ENCODE measurements around the gene GPR176.

The GPR176 gene

GRCh38 chr15:39919748-39920509 lies at the start of gene GPR176 (continued):
- TF ChIP-seq REPIN1 (tag by site-specific recombination; IDR thresholded peaks at IDR 0.05; ENCODE audit: low read depth) (no peak), ZNF747 (tag by site-specific recombination; IDR thresholded peaks at IDR 0.05) (no peak), ZBTB20 (tag by site-specific recombination; IDR thresholded peaks at IDR 0.05) (peak; percentile 22; the same call in 1 of the 2 replicates), ZNF624 (tag by site-specific recombination; IDR thresholded peaks at IDR 0.05) (no peak), ZNF18 (tag by site-specific recombination; IDR thresholded peaks at IDR 0.05) (peak; percentile 93)

- ChIA-PET POLR2A (interaction anchor here (0.6 kb wide), 1 partner anchor 33 kb away, joined by 4 read pairs; no protein-coding TSS in a partner anchor), CTCF (interaction anchor here (1.1 to 1.6 kb wide), 2 partner anchors 11 to 306 kb away, joined by 3 to 5 read pairs; no protein-coding TSS in a partner anchor)
- Histone ChIP-seq H3K36me3 (ENCODE audit: control insufficient read depth in 2 of 2, insufficient read depth in 1 of 2, low read length in 2 of 2) (peaks cover 4 to 48% of the 10 kb centered on the region in 2 experiments), H3K27ac (ENCODE audit: extremely low read depth, low read depth, low read length) (no peak overlapping the region), H3K4me3 (ENCODE audit: low read depth, low read length) (no peak overlapping the region), H3K4me1 (ENCODE audit: control insufficient read depth, insufficient read depth, low read length) (peaks cover 4% of the 10 kb centered on the region; the same call in 1 of the 2 replicates), H3K9me3 (ENCODE audit: control insufficient read depth, insufficient read depth, low read depth, low read length) (no peaks in the 10 kb centered on the region)
- TF ChIP-seq OSR2 (tag by site-specific recombination; IDR thresholded peaks at IDR 0.05) (no peak), HOXA7 (CRISPR knock-in tag; IDR thresholded peaks at IDR 0.05; ENCODE audit: borderline replicate concordance) (no peak), PRDM10 (tag by site-specific recombination; IDR thresholded peaks at IDR 0.05) (no peak), KLF10 (tag by site-specific recombination; IDR thresholded peaks at IDR 0.05) (no peak), SALL2 (tag by site-specific recombination; IDR thresholded peaks at IDR 0.05; ENCODE audit: borderline replicate concordance) (no peak), ZNF341 (tag by site-specific recombination; IDR thresholded peaks at IDR 0.05; ENCODE audit: low read depth) (no peak), ZIC2 (tag by site-specific recombination; IDR thresholded peaks at IDR 0.05) (no peak), KLF1 (tag by site-specific recombination; IDR thresholded peaks at IDR 0.05) (no peak), ZNF24 (tag by site-specific recombination; IDR thresholded peaks at IDR 0.05) (no peak), GLIS1 (tag by site-specific recombination; IDR thresholded peaks at IDR 0.05) (no peak), ZNF580 (tag by site-specific recombination; IDR thresholded peaks at IDR 0.05) (no peak), SP2 (tag by site-specific recombination; IDR thresholded peaks at IDR 0.05) (no peak), ZNF37A (tag by site-specific recombination; IDR thresholded peaks at IDR 0.05) (no peak), ZNF670 (tag by site-specific recombination; IDR thresholded peaks at IDR 0.05; ENCODE audit: low read depth) (no peak), MZF1 (tag by site-specific recombination; IDR thresholded peaks at IDR 0.05; ENCODE audit: borderline replicate concordance) (no peak), ZNF280D (tag by site-specific recombination; IDR thresholded peaks at IDR 0.05) (no peak)
Measured at GRCh38 chr15:39969002-39969394, 48.9 kb upstream of the GPR176 start.
